Measurements from ENCODE around the gene DHX58.

The DHX58 gene

GRCh38 chr17:42079541-42079940 is 33.0 kb downstream of the DHX58 start:
- no peak for DNase-seq

- DNase-seq, result no peak
Measured at GRCh38 chr17:42078396-42079043, 34.0 kb downstream of the DHX58 start.

GRCh38 chr17:42077755-42078154 is 34.8 kb downstream of the DHX58 start:
- DNase-seq, result no peak

- no peak for DNase-seq
Measured at GRCh38 chr17:42076797-42077559, 35.5 kb downstream of the DHX58 start.

- DNase-seq, result no peak
Measured at GRCh38 chr17:42075789-42076188, 36.7 kb downstream of the DHX58 start.

GRCh38 chr17:42072323-42073187 is 40.0 kb downstream of the DHX58 start:
- DNase-seq, result no peak

GRCh38 chr17:42071810-42072209 is 40.7 kb downstream of the DHX58 start:
- DNase-seq, result no peak

GRCh38 chr17:42068979-42069378 is 43.5 kb downstream of the DHX58 start:
- DNase-seq, result no peak

- no peak for DNase-seq
Measured at GRCh38 chr17:42067371-42068091, 45.0 kb downstream of the DHX58 start.

GRCh38 chr17:42065201-42065600 is 47.3 kb downstream of the DHX58 start:
- DNase-seq, result no peak

- DNase-seq, result no peak
Measured at GRCh38 chr17:42062681-42063080, 49.8 kb downstream of the DHX58 start.

- DNase-seq, result no peak
Measured at GRCh38 chr17:42061646-42062487, 50.6 kb downstream of the DHX58 start.

- no peak for DNase-seq
Measured at GRCh38 chr17:42060231-42060630, 52.3 kb downstream of the DHX58 start.

- no peak for DNase-seq
Measured at GRCh38 chr17:42059815-42060214, 52.7 kb downstream of the DHX58 start.

- DNase-seq, result no peak
Measured at GRCh38 chr17:42058063-42058462, 54.5 kb downstream of the DHX58 start.

GRCh38 chr17:42056635-42057034 is 55.9 kb downstream of the DHX58 start:
- no peak for DNase-seq

- DNase-seq, result no peak
Measured at GRCh38 chr17:42055496-42055895, 57.0 kb downstream of the DHX58 start.

- DNase-seq, result no peak
Measured at GRCh38 chr17:42055027-42055426, 57.5 kb downstream of the DHX58 start.

- no peak for DNase-seq
Measured at GRCh38 chr17:42053731-42054500, 58.6 kb downstream of the DHX58 start.

- DNase-seq, result no peak
Measured at GRCh38 chr17:42052346-42052877, 60.1 kb downstream of the DHX58 start.

- DNase-seq, result no peak
Measured at GRCh38 chr17:42051645-42052044, 60.9 kb downstream of the DHX58 start.
